ENCODE measurements around the gene GMEB1.

The GMEB1 gene

DNA sequence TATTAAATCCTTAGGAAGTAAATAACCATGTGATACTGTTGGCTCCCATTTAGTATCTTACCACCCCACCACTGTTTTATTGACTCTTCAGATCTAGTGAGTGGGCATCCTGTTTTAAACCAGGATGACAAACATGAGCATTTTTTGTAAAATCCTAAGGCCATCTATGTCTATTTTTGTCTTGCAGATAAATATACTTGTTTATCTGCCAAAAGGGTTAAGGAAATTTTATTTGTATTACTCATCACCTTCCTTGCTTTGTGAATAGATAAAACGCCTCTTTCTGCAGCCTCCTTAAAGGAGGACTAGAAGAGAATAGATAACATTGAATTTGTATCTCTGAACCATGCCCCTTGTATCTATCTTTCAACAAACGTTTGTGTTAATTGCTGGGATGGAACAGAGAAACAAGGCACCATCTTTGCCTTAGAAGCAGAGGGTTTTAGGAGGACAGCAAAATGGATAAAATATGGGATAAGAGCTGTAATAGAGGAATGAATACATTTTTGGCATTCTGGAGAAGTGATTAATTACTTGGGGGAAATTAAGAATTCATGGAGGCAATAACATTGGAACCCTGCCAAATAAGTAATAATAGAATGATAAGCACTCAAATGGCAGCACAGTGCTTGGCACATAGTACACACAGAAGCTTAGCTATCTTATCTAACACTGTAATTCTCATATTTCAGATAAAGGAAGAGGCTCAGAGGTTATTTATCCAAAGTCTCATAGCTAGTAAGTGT lies 82.9 kb downstream of the GMEB1 start:
- Mint-ChIP-seq H3K4me1 (ENCODE audit: low read depth) (peaks cover 28% of the 10 kb centered on the region), H3K9me3 (no peaks in the 10 kb centered on the region), H3K36me3 (ENCODE audit: low read depth) (peaks cover 14% of the 10 kb centered on the region), H3K27ac (peak overlapping the region; percentile 10), H3K27me3 (ENCODE audit: low read depth) (no peaks in the 10 kb centered on the region), H3K4me3 (no peak overlapping the region)

DNA sequence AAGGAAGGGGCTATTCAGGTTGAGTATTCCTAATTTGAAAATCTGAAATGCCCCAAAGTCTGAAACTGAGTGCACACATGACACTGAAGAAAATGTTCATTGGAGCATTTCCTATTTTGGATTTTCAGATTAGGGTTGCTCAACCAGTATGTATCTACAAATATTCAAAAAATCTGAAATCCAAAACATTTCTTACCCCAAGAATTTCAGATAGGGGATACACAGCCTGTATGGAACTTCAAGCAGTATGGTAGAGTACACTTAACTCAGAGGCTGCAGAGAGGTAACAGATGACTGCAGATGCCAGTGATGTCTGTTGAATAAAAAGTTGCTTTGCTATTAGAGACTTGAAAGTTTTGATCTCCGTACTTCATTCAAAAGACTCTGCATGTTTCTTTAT lies 87.1 kb downstream of the GMEB1 start:
- H3K4me1 Mint-ChIP-seq (ENCODE audit: low read depth), result peaks cover 21% of the 10 kb centered on the region
- no peak overlapping the region for H3K4me3 Mint-ChIP-seq
- peaks cover 17% of the 10 kb centered on the region for H3K36me3 Mint-ChIP-seq (ENCODE audit: low read depth)
- no peak overlapping the region for H3K27ac Mint-ChIP-seq
- H3K9me3 Mint-ChIP-seq, result no peaks in the 10 kb centered on the region
- no peaks in the 10 kb centered on the region for H3K27me3 Mint-ChIP-seq (ENCODE audit: low read depth)

DNA sequence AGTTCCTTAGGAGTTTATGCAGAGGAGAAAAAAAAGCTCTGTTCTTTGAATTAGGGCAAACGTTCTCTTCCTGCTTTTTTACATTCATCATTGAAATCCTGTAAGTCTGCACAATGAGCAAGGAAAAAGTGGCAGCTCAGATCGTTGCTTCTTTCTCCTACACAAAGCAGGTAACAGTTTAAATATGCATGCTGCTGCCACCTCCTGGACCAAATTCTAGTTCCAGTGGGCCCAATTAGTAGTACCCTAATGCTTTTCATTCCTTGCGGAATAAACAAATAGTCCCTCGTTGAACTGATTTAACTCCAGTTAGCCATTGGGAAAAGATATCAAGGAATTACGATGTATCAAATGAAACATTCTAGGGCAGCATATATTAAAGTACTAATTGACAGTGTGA lies 88.3 kb downstream of the GMEB1 start:
- H3K36me3 Mint-ChIP-seq (ENCODE audit: low read depth), result peaks cover 14% of the 10 kb centered on the region
- H3K27me3 Mint-ChIP-seq (ENCODE audit: low read depth), result no peaks in the 10 kb centered on the region
- H3K9me3 Mint-ChIP-seq, result no peaks in the 10 kb centered on the region
- no peak overlapping the region for H3K4me3 Mint-ChIP-seq
- H3K4me1 Mint-ChIP-seq (ENCODE audit: low read depth), result peaks cover 17% of the 10 kb centered on the region
- H3K27ac Mint-ChIP-seq, result no peak overlapping the region

DNA sequence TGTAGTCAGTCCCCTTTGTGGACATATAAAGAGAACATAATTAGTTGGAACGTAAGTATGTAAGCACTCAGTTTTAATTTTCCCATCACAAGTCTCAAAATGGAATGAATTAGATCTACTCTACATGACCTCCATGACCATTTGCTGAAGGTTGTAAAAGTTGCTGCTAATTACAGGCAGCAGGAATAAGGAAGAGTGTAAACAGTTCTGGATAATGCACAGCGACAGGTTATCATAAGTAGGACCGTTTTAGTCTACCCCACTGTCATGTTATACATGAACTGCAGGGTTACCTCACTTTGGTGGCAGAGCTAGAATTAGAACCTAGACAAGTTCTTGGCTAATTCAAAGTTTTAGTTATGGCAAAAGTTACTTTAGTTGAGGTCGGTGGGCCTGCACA lies 89.8 kb downstream of the GMEB1 start:
- H3K4me3 Mint-ChIP-seq, result no peak overlapping the region
- no peaks in the 10 kb centered on the region for H3K9me3 Mint-ChIP-seq
- no peak overlapping the region for H3K27ac Mint-ChIP-seq
- peaks cover 18% of the 10 kb centered on the region for H3K4me1 Mint-ChIP-seq (ENCODE audit: low read depth)
- peaks cover 12% of the 10 kb centered on the region for H3K36me3 Mint-ChIP-seq (ENCODE audit: low read depth)
- H3K27me3 Mint-ChIP-seq (ENCODE audit: low read depth), result no peaks in the 10 kb centered on the region

DNA sequence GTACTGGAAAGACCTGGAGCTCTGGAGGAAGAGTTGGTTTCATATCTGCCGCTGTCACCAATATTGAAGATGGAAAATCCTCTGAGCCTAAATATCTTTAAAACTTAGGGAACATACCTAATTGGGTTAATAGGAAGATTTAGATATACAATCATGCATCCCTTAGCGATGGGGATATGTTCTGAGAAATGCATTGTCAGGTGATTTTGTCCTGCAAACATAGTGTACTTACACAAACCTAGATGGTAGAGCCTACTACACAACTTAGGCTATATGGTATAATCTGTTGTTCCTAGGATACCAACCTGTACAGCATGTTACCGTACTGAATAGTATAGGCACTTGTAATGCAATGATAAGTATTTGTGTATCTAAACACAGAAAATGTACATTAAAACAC lies 90.7 kb downstream of the GMEB1 start:
- Mint-ChIP-seq H3K9me3 (no peaks in the 10 kb centered on the region), H3K27ac (no peak overlapping the region), H3K4me1 (ENCODE audit: low read depth) (peaks cover 15% of the 10 kb centered on the region), H3K27me3 (ENCODE audit: low read depth) (no peaks in the 10 kb centered on the region), H3K4me3 (no peak overlapping the region), H3K36me3 (ENCODE audit: low read depth) (peaks cover 12% of the 10 kb centered on the region)

DNA sequence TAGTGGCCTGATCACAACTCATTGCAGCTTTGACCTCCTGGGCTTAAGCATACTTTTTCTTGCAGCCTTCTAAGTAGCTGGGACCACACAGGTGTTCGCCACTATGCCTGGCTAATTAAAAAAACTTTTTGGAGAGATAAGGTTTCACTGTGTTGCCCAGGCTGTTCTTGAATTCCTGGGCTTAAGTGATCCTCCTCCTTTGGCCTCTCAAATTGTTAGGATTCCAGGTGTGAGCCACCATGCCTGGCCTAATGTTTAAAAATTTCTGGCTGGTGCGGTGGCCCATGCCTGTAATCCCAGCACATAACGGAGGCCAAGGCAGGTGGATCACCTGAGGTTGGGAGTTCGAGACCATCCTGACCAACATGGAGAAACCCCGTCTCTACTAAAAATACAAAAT lies 92.6 kb downstream of the GMEB1 start:
- Mint-ChIP-seq H3K27ac (no peak overlapping the region), H3K27me3 (ENCODE audit: low read depth) (no peaks in the 10 kb centered on the region), H3K36me3 (ENCODE audit: low read depth) (peaks cover 21% of the 10 kb centered on the region), H3K9me3 (no peaks in the 10 kb centered on the region), H3K4me3 (no peak overlapping the region), H3K4me1 (ENCODE audit: low read depth) (peaks cover 24% of the 10 kb centered on the region)

DNA sequence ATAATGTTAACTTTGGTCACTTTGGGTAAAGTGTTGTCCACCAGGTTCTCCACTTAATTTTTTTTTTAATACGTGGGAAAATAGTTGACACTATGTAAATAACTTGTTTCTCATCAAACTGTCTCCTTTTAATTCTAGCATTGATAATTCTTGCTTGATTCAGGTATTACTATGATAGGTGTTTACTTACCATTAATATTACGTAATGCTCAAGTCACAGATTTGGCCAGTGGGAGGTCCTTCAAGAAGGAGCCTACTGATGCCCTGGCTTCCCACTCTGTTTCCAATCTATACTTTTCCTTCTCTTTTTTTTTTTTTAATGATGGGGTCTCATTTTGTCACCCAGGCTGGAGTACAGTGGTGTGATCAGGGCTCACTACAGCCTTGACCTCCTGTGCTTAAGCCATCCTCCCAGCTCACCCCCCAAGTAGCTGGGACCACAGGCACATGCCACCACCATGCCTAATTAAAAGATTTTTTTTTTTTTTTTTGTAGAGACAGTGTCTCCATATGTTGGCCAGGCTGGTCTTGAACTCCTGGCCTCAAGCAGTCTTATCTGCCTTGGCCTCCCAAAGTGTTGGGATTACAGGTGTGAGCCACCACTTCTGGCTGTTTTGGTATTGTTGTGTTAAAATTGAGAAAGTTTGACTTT lies 98.1 kb downstream of the GMEB1 start:
- peaks cover 25% of the 10 kb centered on the region for H3K36me3 Mint-ChIP-seq (ENCODE audit: low read depth)
- no peak overlapping the region for H3K27ac Mint-ChIP-seq
- H3K9me3 Mint-ChIP-seq, result no peaks in the 10 kb centered on the region
- H3K4me1 Mint-ChIP-seq (ENCODE audit: low read depth), result peaks cover 12% of the 10 kb centered on the region
- no peaks in the 10 kb centered on the region for H3K27me3 Mint-ChIP-seq (ENCODE audit: low read depth)
- no peak overlapping the region for H3K4me3 Mint-ChIP-seq
